GM12878 (cell line): Measurements from ENCODE around the gene GPR153. TPM values are rescaled to one million over a fixed set of nuclear protein-coding genes. Genes with fewer than 3 reads are reported as not detected.

Experiments
- ATAC-seq: fragments of 200-7000 bp; cut with Tn5 transposase; 3 replicates; pipeline ENCODE4 v1.9.1; 2020; ENCODE audit warnings: mild to moderate bottlenecking, moderate library complexity
- BruUV-seq: library from RNA; stranded (reverse); fragments of 400-500 nt; replicated peaks from 2 replicates; lab custom pipeline; 2021; lab: Mats Ljungman, UMichigan
- CTCF ChIA-PET: fragments of 300-600 bp; sonication (Branson Sonifier 250); formaldehyde crosslinking; extraction: SDS; loops from one replicate; lab custom pipeline; 2021; ENCODE audit warnings: inconsistent platforms; lab: Yijun Ruan, JAX
- POLR2A ChIA-PET: fragments of 350-600 bp; formaldehyde crosslinking; extraction: SDS; loops from one replicate; lab custom pipeline; 2021; ENCODE audit warnings: inconsistent platforms; lab: Charles Lee
- RAD21 ChIA-PET: fragments of 300-600 bp; sonication (Branson Sonifier 250); formaldehyde crosslinking; loops from one replicate; lab custom pipeline; 2023; ENCODE audit warnings: antibody characterized with exemption; ENCODE audit not compliant: unreplicated experiment; lab: Charles Lee
- SMC1A ChIA-PET: fragments of 300-600 bp; sonication (Branson Sonifier 250); formaldehyde crosslinking; loops from one replicate; lab custom pipeline; 2023; ENCODE audit not compliant: unreplicated experiment, uncharacterized antibody; lab: Charles Lee
- DNase-seq: peaks from one replicate; pipeline ENCODE4 v3.0.0-alpha.2; 2011; ENCODE audit warnings: low read depth, low spot score
- FAIRE-seq: peaks from 3 replicates; lab custom pipeline; 2011; peaks lifted over from hg19 to GRCh38; lab: Jason Lieb, UNC
- H2AFZ ChIP-seq: 2 replicates; pipeline ENCODE4 v1.6.0; 2011; ENCODE audit warnings: low read depth, low read length, control low read depth; ENCODE audit not compliant: control insufficient read depth
- H3K27ac ChIP-seq: 2 replicates; pipeline ENCODE4 v1.5.1; 2011; ENCODE audit warnings: control low read depth; ENCODE audit not compliant: control insufficient read depth, insufficient read depth
- H3K27me3 ChIP-seq, 2 experiments: replicated peaks in 1 of 2; 2 replicates each; pipeline versions ENCODE4 v1.6.0 to v1.6.1; 2011; ENCODE audit warnings: low read length in 1 of 2; ENCODE audit not compliant: control insufficient read depth in 2 of 2, insufficient read depth in 2 of 2
- H3K36me3 ChIP-seq, 2 experiments: 2 replicates each; pipeline ENCODE4 v1.5.1; 2011; ENCODE audit warnings: low read length in 1 of 2; ENCODE audit not compliant: control insufficient read depth in 2 of 2, insufficient read depth in 2 of 2
- H3K4me1 ChIP-seq: 2 replicates; pipeline ENCODE4 v1.6.1; 2011; ENCODE audit warnings: mild to moderate bottlenecking, low read length, moderate library complexity, mixed read lengths; ENCODE audit not compliant: control insufficient read depth, insufficient read depth
- H3K4me2 ChIP-seq: 2 replicates; pipeline ENCODE4 v1.6.0; 2011; ENCODE audit warnings: control low read depth; ENCODE audit not compliant: control insufficient read depth, insufficient read depth
- H3K4me3 ChIP-seq: fragments of 200-600 bp; sonication (generic); 2 replicates; pipeline ENCODE4 v1.5.1; 2016
- H3K79me2 ChIP-seq: 2 replicates; pipeline ENCODE4 v1.6.0; 2011; ENCODE audit warnings: low read length; ENCODE audit not compliant: control insufficient read depth, insufficient read depth
- H3K9ac ChIP-seq: 2 replicates; pipeline ENCODE4 v1.8.0; 2011; ENCODE audit warnings: low read length, control low read depth, mixed read lengths; ENCODE audit not compliant: control insufficient read depth, insufficient read depth
- H3K9me3 ChIP-seq: replicated peaks from 3 replicates; pipeline ENCODE4 v1.5.1; 2011; ENCODE audit warnings: mild to moderate bottlenecking, low read length; ENCODE audit not compliant: control insufficient read depth, insufficient read depth
- H4K20me1 ChIP-seq: 2 replicates; pipeline ENCODE4 v1.6.0; 2011; ENCODE audit not compliant: control insufficient read depth, insufficient read depth
- CBFB ChIP-seq: IDR thresholded peaks from 2 replicates; pipeline ENCODE4 v1.6.1; 2016; ENCODE audit warnings: antibody characterized with exemption, low read depth
- CBX3 ChIP-seq: fragments of 200-600 bp; sonication (generic); IDR thresholded peaks from 2 replicates; pipeline ENCODE4 v1.6.1; 2016; ENCODE audit warnings: low read depth, borderline replicate concordance
- HDAC6 ChIP-seq: fragments of 200-600 bp; sonication (generic); IDR thresholded peaks from one replicate; pipeline ENCODE4 v1.8.0; 2017; ENCODE audit warnings: antibody characterized with exemption; ENCODE audit not compliant: unreplicated experiment
- HDGF ChIP-seq: fragments of 450-650 bp; IDR thresholded peaks from 2 replicates; pipeline ENCODE4 v1.6.1; 2016; ENCODE audit warnings: antibody characterized with exemption
- IKZF1 ChIP-seq: fragments of 450-650 bp; conservative IDR thresholded peaks from 2 replicates; pipeline ENCODE4 v1.6.1; 2017; ENCODE audit warnings: antibody characterized with exemption, mild to moderate bottlenecking
- JUNB ChIP-seq: IDR thresholded peaks from 2 replicates; pipeline ENCODE4 v1.6.1; 2016; ENCODE audit warnings: antibody characterized with exemption, mild to moderate bottlenecking
- LARP7 ChIP-seq: fragments of 450-650 bp; IDR thresholded peaks from 2 replicates; pipeline ENCODE4 v1.6.1; 2017; ENCODE audit warnings: mild to moderate bottlenecking
- MTA3 ChIP-seq: IDR thresholded peaks from 2 replicates; pipeline ENCODE4 v1.6.1; 2012; ENCODE audit warnings: low read length, inconsistent platforms, borderline replicate concordance
- NFXL1 ChIP-seq: fragments of 450-650 bp; IDR thresholded peaks from 2 replicates; pipeline ENCODE4 v1.6.1; 2017; ENCODE audit warnings: antibody characterized with exemption, mild to moderate bottlenecking, borderline replicate concordance
- RELB ChIP-seq: fragments of 450-650 bp; IDR thresholded peaks from 2 replicates; pipeline ENCODE4 v1.6.1; 2017; ENCODE audit warnings: low read depth, mild to moderate bottlenecking, moderate library complexity
- SIN3A ChIP-seq: IDR thresholded peaks from 2 replicates; pipeline ENCODE4 v1.6.1; 2012; ENCODE audit warnings: low read depth, low read length, improper control_type of control experiment
- ZNF207 ChIP-seq: fragments of 450-650 bp; IDR thresholded peaks from 2 replicates; pipeline ENCODE4 v1.6.1; 2014; ENCODE audit warnings: antibody characterized with exemption, mild to moderate bottlenecking, borderline replicate concordance
- WGBS: methylation state at CpG from one replicate; pipeline ENCODE4 v1.1.6; 2016; ENCODE audit warnings: low lambda C conversion rate; ENCODE audit not compliant: insufficient replicate concordance, insufficient coverage; ENCODE audit errors: missing lambda C conversion rate; 5-methylcytosine and 5-hydroxymethylcytosine counted together
- in situ Hi-C: fragments of 300-500 bp; cut with MboI; formaldehyde crosslinking; loops from 9 replicates; pipeline ENCODE4 v1.14.3; 2018; ENCODE audit warnings: mixed read lengths
- intact Hi-C: fragments of 100-400 bp; cut with micrococcal nuclease; formaldehyde crosslinking; loops from one replicate; pipeline ENCODE4 v1.14.2; 2022; ENCODE audit not compliant: unreplicated experiment
- polyA plus RNA-seq, 11 experiments: library from polyadenylated mRNA; depleted of rRNA in 4 of 11; unstranded in 6 of 11; stranded (reverse) in 5 of 11; fragments of >200 nt; fragmentation: Nextera tagmentation in 4 of 11; fragmentation: Illumina TruSeq in 1 of 11; extraction: Ambion mirVana in 4 of 11; extraction: Trizol in 1 of 11; gene quantifications; 1 replicate in 1 of 11; 2 replicates in 10 of 11; pipeline versions ENCODE4 v1.2.1 to v1.2.3, GENCODE V29; 2011 to 2016; ENCODE audit warnings: inconsistent platforms in 2 of 11, missing spikeins in 2 of 11, low read depth in 1 of 11
- total RNA-seq, 4 experiments: library from RNA; depleted of rRNA in 3 of 4; stranded (reverse); fragments of >200 nt in 3 of 4; fragmentation: Illumina TruSeq in 1 of 4; extraction: Trizol in 1 of 4; gene quantifications; 2 replicates each; pipeline versions ENCODE4 v1.2.1 to v1.2.3, GENCODE V29; 2013 to 2021

The GPR153 gene
- total and polyA plus RNA-seq, 10 of the 15 experiments (the other 5 are each of a cell fraction or from before 2014, with no cell fraction given) = 0.04 to 2.2 (median 0.54) TPM

GRCh38 chr1:6248932-6249738 is 11.8 kb downstream of the GPR153 start:
- in situ Hi-C loops = loop anchor here (5.0 kb wide), 1 partner anchor 98 kb away; no protein-coding TSS in a partner anchor

GRCh38 chr1:6248161-6248776 is 12.6 kb downstream of the GPR153 start:
- Histone ChIP-seq H3K27ac (no peak overlapping the region), H3K9me3 (no peaks in the 10 kb centered on the region), H2AFZ (no peak overlapping the region), H3K9ac (no peak overlapping the region), H3K4me2 (no peak overlapping the region), H3K27me3 (peaks cover 7 to 19% of the 10 kb centered on the region in 2 experiments; a peak in 3 of 4 replicates), H3K79me2 (no peaks in the 10 kb centered on the region), H3K36me3 (no peaks in the 10 kb centered on the region), H3K4me1 (peaks cover 5% of the 10 kb centered on the region), H4K20me1 (no peaks in the 10 kb centered on the region), H3K4me3 (no peak overlapping the region)
- WGBS = 54% methylated on average over 14 of the region's 14 CpGs
- ChIA-PET RAD21 (interaction anchor here (1.0 to 4.0 kb wide), 4 partner anchors 30 to 154 kb away, joined by 3 to 32 read pairs (median 9); no protein-coding TSS in a partner anchor), POLR2A (no interaction called here), CTCF (interaction anchor here (0.6 to 5.2 kb wide), 14 partner anchors 10 to 190 kb away, joined by 3 to 47 read pairs (median 12); partner anchors contain the start of genes ICMT and RNF207), SMC1A (interaction anchor here (0.8 to 3.0 kb wide), 6 partner anchors 10 to 190 kb away, joined by 3 to 9 read pairs (median 4); no protein-coding TSS in a partner anchor)
- ATAC-seq (no peak), FAIRE-seq (no peak), DNase-seq (no peak)
- BruUV-seq = no TSS peak
- in situ Hi-C loops (loop anchor here (5.0 kb wide), 1 partner anchor 99 kb away; no protein-coding TSS in a partner anchor), intact Hi-C loops (no loop called here)
- TF ChIP-seq MTA3 = no peak
- TF ChIP-seq HDGF = no peak
- TF ChIP-seq RELB = no peak
- no peak for TF ChIP-seq CBFB
- TF ChIP-seq SIN3A = no peak
- TF ChIP-seq CBX3 = no peak
- no peak for TF ChIP-seq NFXL1

More at GRCh38 chr1:6248932-6249738, 11.8 kb downstream of the GPR153 start:
- Histone ChIP-seq H3K4me3 (no peak overlapping the region), H3K27me3 (peaks cover 1 to 13% of the 10 kb centered on the region in 2 experiments; a peak in 3 of 4 replicates), H3K79me2 (no peaks in the 10 kb centered on the region), H3K4me1 (peaks cover 5% of the 10 kb centered on the region), H3K9ac (no peak overlapping the region), H2AFZ (no peak overlapping the region), H3K4me2 (no peak overlapping the region), H4K20me1 (no peaks in the 10 kb centered on the region), H3K27ac (no peak overlapping the region), H3K36me3 (no peaks in the 10 kb centered on the region), H3K9me3 (no peaks in the 10 kb centered on the region)
- ChIA-PET CTCF (interaction anchor here (0.6 to 5.2 kb wide), 8 partner anchors 12 to 158 kb away, joined by 3 to 47 read pairs (median 12); partner anchors contain the start of gene ICMT), SMC1A (interaction anchor here (1.2 to 3.0 kb wide), 4 partner anchors 11 to 152 kb away, joined by 3 to 9 read pairs (median 6); no protein-coding TSS in a partner anchor), POLR2A (no interaction called here), RAD21 (interaction anchor here (3.2 kb wide), 1 partner anchor 153 kb away, joined by 15 read pairs; no protein-coding TSS in a partner anchor)
- DNase-seq (no peak), FAIRE-seq (no peak), ATAC-seq (peak; percentile 6; the same call in 2 of the 3 replicates)
- no TSS peak for BruUV-seq
- intact Hi-C loops = no loop called here
- TF ChIP-seq HDAC6 (peak; percentile 72), IKZF1 (0 out of 2 replicates have a peak, but pooled peaks have one; percentile 27), ZNF207 (no peak), JUNB (no peak), LARP7 (0 out of 2 replicates have a peak, but pooled peaks have one; percentile 47)
- 14% methylated on average over 51 of the region's 96 CpGs for WGBS
